GM18951 (cell line): ENCODE measurements around the gene VAV1.
A peak's percentile ranks its signal among the peaks of the same experiment; 100 is the strongest.
"Not testable (repeated sequence)": the region's sequence is repeated elsewhere in the genome, so short reads cannot be mapped to it uniquely, and the experiment has no call there.

Source experiments
- POLR2A ChIP-seq: IDR thresholded peaks from 4 replicates; pipeline ENCODE4 v1.6.1; 2011; ENCODE audit warnings: mild to moderate bottlenecking; ENCODE audit not compliant: insufficient read length, insufficient read depth; ENCODE audit errors: extremely low read depth
- in situ Hi-C: fragments of 300-500 bp; cut with MboI; formaldehyde crosslinking; loops from one replicate; pipeline ENCODE4 v1.12.0; 2022; ENCODE audit warnings: low sequenced_read_pairs, mixed read lengths, inconsistent platforms; ENCODE audit not compliant: unreplicated experiment

VAV1 gene

DNA sequence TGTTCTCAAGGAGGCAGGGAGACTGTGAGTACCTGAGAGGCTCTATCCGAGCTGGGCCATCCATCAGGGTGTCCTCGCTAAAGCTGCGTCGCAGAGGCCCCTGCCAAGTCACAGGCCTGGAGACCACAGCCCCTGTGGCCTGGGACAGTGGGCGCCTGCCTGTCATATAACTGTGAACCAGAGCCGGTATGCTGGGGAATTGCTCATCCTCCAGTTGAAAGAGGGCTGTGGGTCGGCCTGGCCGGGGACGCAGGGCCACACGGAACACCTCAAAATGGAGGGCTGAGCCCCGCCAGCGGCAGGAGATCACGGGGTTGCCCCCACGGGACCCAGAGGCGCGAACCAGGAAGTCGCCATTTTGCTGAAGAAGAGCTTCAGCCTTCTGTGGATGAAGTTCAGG, 11.9 kb upstream of the VAV1 start:
- in situ Hi-C loops = no loop called here

GRCh38 chr19:6761053-6761676, 11.3 kb upstream of the VAV1 start:
- no peak for TF ChIP-seq POLR2A
- in situ Hi-C loops = no loop called here

More for the DNA sequence above, 11.9 kb upstream of the VAV1 start:
- TF ChIP-seq POLR2A = no peak

GRCh38 chr19:6762253-6762797, 10.2 kb upstream of the VAV1 start:
- in situ Hi-C loops = not testable (repeated sequence)

- TF ChIP-seq POLR2A = no peak
- in situ Hi-C loops = no loop called here
Observed at GRCh38 chr19:6765738-6766356, 6.7 kb upstream of the VAV1 start.

GRCh38 chr19:6766357-6767080, 6.0 kb upstream of the VAV1 start:
- in situ Hi-C loops = no loop called here
- TF ChIP-seq POLR2A = no peak

DNA sequence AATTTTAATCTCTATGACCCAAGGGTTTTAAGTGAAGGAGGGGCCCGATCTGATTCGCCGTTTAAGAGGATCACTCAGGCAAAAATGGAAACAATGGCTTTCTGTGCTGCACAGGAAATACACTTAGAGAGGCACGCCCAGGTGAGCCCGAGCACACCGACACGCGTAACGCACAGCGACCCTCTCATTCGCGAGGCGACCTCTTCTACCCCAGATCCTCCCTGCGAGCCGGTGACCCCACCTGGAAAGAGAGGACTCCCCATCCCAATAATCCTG, 5.5 kb upstream of the VAV1 start:
- in situ Hi-C loops = no loop called here
- TF ChIP-seq POLR2A = no peak

DNA sequence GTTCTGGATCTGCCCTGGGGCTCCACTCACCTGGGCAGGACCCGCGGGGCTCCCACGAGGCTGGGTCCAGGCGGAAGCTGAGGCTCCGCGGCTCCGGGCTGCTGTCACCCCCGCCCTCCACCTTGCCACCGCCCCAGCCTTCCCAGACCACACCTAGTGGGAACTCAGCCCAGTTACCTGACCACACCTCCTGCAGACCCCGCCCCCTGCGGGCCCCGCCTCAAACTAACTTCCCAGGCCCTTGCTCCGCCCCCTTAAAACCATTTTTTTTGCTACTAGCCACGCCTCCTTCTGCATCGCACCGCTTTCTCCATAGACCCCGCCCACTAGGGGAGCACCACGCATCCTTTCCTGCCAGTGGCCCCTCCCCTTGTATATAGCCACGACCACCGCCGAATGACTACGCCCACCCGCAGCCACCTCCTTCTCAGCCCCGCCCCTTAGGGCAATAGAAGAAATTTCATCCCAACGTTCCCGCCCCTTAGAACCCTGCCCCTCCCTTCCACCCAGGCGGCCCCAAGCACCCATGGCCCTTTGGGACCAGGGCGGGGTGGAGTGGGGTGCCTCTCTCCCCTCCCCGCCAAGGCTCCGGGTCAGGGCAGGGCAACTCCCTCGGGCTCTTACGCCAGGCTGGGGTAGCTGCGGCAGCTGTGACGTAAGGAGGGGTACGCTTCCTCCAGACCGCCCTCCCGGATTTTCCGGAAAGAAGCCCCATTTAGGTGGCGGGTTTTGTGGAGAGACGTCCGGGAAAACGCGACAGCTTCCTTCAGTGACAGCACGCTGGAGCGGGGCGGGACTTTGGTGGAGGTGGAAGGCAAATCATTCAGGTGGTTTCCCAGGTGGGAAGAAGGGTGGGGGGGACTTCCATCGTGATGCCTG, 4.9 kb upstream of the VAV1 start, which contains the start of gene SH2D3A:
Gene SH2D3A, minus strand, starts transcription at position 79 of the 879 bp plus-strand sequence. CDS start 3,687 bp downstream, outside the sequence.
- in situ Hi-C loops = no loop called here
- peak; percentile 59 for TF ChIP-seq POLR2A

DNA sequence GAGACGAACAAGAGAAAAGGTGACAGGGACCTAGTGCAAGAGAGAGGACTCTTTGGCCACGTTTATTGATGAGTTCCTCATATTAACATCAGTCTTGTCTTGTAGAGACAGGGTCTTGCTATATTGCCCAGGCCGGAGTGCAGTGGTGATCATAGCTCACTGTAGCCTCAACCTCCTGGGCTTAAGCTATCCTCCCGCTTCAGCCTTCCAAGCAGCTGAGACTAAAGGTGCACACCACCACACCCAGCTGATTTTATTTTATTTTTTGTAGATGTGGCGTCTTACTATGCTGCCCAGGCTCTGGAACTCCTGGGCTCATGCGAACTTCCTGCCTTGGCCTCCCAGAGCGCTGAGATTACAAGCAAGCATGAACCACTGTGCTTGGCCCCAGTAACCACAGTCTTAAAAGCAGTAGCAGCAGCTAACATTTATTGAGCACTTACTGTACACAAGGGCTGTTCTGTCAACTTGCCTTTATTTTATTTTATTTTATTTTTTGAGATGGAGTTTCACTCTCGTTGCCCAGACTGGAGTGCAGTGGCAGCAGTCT, 4.2 kb upstream of the VAV1 start:
- in situ Hi-C loops = no loop called here
- peak; percentile 1 for TF ChIP-seq POLR2A

DNA sequence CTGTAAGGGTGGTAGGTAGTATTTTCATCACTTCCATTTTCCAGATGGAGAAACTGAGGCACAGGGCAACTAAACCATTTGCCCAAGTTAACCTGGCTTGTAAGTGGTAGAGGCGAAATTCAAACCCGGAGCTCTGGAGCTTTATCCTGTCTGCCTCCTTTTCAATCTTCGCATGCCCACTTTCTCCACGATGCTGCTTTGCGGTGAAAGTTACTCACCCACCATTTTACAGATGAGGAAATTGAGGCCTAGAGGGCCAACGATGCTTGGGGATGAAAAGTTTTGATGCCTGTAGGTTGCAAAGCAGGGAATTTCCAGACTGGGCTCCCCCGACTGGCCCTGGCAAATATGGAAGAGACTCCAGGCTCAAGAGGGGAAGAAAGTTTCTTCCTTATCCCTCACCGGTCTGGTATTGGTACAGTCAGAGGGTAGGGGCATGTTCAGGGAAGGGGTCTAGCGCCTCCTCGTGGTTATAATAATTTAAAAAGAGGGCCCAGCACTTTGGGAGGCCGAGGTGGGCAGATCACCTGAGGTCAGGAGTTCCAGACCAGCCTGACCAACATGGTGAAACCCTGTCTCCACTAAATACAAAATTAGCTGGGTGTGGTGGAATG, 3.4 kb upstream of the VAV1 start:
- no peak for TF ChIP-seq POLR2A

DNA sequence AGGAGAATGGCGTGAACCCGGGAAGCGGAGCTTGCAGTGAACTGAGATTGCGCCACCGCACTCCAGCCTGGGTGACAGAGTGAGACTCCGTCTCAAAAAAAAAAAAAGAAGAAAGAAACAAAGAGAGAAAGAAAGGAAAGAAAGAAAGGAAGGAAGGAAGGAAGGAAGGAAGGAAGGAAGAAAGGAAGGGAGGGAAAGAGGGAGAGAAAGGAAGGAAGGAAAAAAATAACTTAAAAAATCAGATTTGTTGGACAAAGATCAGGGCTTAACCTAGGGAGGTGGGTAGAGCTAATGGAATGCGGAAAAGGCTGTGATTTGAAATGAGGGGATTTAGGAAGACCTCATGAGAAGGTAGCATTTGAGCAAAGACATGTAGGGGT, 870 bp upstream of the VAV1 start:
- in situ Hi-C loops = not testable (repeated sequence)

More for the DNA sequence above, 3.4 kb upstream of the VAV1 start:
- in situ Hi-C loops = no loop called here

- in situ Hi-C loops = no loop called here
- no peak for TF ChIP-seq POLR2A
Observed at GRCh38 chr19:6772866-6773322, 386 bp downstream of the VAV1 start.

DNA sequence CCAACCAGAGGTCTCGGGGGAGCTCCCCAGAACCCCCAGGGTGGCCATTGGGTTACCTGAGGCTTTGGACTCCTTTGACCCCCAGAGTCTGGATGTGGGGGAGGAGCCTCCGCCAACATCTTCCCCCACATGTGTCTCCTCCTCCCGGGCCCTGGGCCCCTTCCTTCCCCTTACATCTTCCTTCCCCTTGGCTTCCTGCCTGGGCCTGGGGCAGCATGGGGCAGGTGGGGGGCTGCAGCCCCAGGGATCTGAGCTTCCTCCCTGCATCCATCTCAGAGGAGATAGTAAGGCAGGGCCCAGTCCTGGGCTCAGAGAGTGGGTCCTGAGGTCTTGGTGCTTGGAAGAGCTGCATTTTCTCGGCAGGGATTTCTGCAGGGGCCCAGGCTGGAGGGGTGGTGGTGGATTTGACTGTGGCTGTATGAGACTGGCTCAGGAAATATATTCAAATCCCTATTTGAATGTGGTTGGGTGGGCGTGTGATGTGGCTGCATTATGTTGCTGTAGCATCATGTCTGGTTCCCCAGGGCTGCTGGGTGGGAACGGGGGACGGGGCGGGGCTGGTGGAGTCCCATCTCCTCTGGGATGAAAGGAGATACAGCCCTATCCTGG, 919 bp downstream of the VAV1 start:
- in situ Hi-C loops = no loop called here
- TF ChIP-seq POLR2A = peak; percentile 64
